IMR-90 (cell line): ENCODE results near the gene CMIP.

Experiments
- FOS ChIP-seq: fragments of 150-350 bp; IDR thresholded peaks from 2 replicates; pipeline ENCODE4 v1.6.1; 2016; ENCODE audit warnings: low read depth, low read length
- MAZ ChIP-seq: IDR thresholded peaks from 2 replicates; pipeline ENCODE4 v1.6.1; 2012; ENCODE audit warnings: low read depth, mild to moderate bottlenecking, low read length, improper control_type of control experiment, moderate library complexity, borderline replicate concordance
- POLR2A ChIP-seq: IDR thresholded peaks from 2 replicates; pipeline ENCODE4 v1.6.1; 2012; ENCODE audit warnings: mild to moderate bottlenecking, low read depth, low read length
- RAD21 ChIP-seq: IDR thresholded peaks from 2 replicates; pipeline ENCODE4 v1.6.1; 2012; ENCODE audit warnings: low read length, improper control_type of control experiment
- RCOR1 ChIP-seq: IDR thresholded peaks from 2 replicates; pipeline ENCODE4 v1.6.1; 2012; ENCODE audit warnings: mild to moderate bottlenecking, low read length, improper control_type of control experiment; ENCODE audit not compliant: insufficient replicate concordance
- SMC3 ChIP-seq: fragments of 150-350 bp; IDR thresholded peaks from 2 replicates; pipeline ENCODE4 v1.6.1; 2016; ENCODE audit warnings: low read depth, mild to moderate bottlenecking, antibody characterized with exemption, low read length, moderate library complexity
- TF ChIP-seq, protein P1 (sequence below): conservative IDR thresholded peaks from 2 replicates; pipeline ENCODE4 v1.5.1; 2012; ENCODE audit warnings: mild to moderate bottlenecking, low read depth, low read length, improper control_type of control experiment
- TF ChIP-seq, protein P2 (sequence below): fragments of 150-350 bp; IDR thresholded peaks from 2 replicates; pipeline ENCODE4 v1.6.1; 2016; ENCODE audit warnings: low read depth, mild to moderate bottlenecking, low read length, moderate library complexity, borderline replicate concordance

DNA sequence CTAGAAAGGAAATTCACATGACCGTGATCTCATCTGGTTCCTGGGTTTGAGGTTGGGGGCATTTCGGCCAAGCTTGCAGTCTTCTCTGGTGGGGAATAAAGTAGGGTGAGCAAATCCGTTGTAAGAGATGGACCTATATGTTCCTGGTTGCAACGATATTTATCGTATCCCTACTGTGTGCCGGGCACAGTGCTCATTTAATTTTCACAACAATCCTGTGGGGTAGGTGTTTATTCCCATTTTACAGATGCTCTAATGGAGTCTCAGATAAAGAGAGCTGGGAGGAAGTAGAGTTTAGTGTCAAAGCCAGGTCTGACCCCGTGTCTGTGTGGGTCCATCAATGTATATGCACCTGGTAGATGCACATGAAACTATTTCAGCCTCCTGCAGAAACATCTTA, 9.4 kb downstream of the CMIP start:
- TF ChIP-seq, protein P1, sequence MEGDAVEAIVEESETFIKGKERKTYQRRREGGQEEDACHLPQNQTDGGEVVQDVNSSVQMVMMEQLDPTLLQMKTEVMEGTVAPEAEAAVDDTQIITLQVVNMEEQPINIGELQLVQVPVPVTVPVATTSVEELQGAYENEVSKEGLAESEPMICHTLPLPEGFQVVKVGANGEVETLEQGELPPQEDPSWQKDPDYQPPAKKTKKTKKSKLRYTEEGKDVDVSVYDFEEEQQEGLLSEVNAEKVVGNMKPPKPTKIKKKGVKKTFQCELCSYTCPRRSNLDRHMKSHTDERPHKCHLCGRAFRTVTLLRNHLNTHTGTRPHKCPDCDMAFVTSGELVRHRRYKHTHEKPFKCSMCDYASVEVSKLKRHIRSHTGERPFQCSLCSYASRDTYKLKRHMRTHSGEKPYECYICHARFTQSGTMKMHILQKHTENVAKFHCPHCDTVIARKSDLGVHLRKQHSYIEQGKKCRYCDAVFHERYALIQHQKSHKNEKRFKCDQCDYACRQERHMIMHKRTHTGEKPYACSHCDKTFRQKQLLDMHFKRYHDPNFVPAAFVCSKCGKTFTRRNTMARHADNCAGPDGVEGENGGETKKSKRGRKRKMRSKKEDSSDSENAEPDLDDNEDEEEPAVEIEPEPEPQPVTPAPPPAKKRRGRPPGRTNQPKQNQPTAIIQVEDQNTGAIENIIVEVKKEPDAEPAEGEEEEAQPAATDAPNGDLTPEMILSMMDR = no peak
- TF ChIP-seq POLR2A (no peak), RCOR1 (no peak), RAD21 (no peak), SMC3 (no peak), MAZ (no peak), FOS (no peak)
- TF ChIP-seq, protein P2, sequence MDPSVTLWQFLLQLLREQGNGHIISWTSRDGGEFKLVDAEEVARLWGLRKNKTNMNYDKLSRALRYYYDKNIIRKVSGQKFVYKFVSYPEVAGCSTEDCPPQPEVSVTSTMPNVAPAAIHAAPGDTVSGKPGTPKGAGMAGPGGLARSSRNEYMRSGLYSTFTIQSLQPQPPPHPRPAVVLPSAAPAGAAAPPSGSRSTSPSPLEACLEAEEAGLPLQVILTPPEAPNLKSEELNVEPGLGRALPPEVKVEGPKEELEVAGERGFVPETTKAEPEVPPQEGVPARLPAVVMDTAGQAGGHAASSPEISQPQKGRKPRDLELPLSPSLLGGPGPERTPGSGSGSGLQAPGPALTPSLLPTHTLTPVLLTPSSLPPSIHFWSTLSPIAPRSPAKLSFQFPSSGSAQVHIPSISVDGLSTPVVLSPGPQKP = no peak
